Measurements from ENCODE around the gene CECR2.

- TF ChIP-seq CTCF (IDR thresholded peaks at IDR 0.05 in 2 of 3, conservative IDR thresholded peaks at IDR 0.05 in 1 of 3; ENCODE audit: control insufficient read depth in 2 of 3, extremely low read depth in 1 of 3, insufficient read depth in 1 of 3, low read depth in 3 of 3, low read length in 3 of 3) (no peak), POLR2A (IDR thresholded peaks at IDR 0.05; ENCODE audit: low read depth, low read length) (no peak), NR2C2 (IDR thresholded peaks at IDR 0.05; ENCODE audit: borderline replicate concordance, control insufficient read depth, insufficient read length, low read depth) (no peak), RCOR1 (conservative IDR thresholded peaks at IDR 0.05; ENCODE audit: low read depth, low read length) (no peak), PBX3 (IDR thresholded peaks at IDR 0.05; ENCODE audit: insufficient replicate concordance, low read depth, low read length) (no peak), POLR2AphosphoS2 (IDR thresholded peaks at IDR 0.05; ENCODE audit: low read depth, low read length) (no peak), ZBTB11 (CRISPR knock-in tag; IDR thresholded peaks at IDR 0.05) (no peak), EZH2 (IDR thresholded peaks at IDR 0.05; ENCODE audit: borderline replicate concordance, control insufficient read depth, low read depth, low read length) (no peak), CHD2 (IDR thresholded peaks at IDR 0.05; ENCODE audit: borderline replicate concordance, low read depth, low read length) (no peak), SRF (IDR thresholded peaks at IDR 0.05; ENCODE audit: low read depth in 2 of 2, low read length in 2 of 2) (no peak)
Observed at GRCh38 chr22:17606496-17606895, 237.2 kb downstream of the CECR2 start.
